Left lung (tissue), 10 donors: ENCODE measurements around the gene PHC2. TPM values are rescaled to one million over a fixed set of nuclear protein-coding genes. Genes with fewer than 3 reads are reported as not detected.
A peak's percentile ranks its signal among the peaks of the same experiment; 100 is the strongest.

Experiments
- ATAC-seq: fragments of 200-7000 bp; cut with Tn5 transposase; one replicate; pipeline ENCODE4 v1.9.1; 2020; ENCODE audit warnings: moderate library complexity
- DNase-seq, 4 donors: peaks; one replicate each; pipeline ENCODE4 v3.0.0-alpha.2; 2013 to 2020
- H3K27ac ChIP-seq, 2 donors: fragments of 200-600 bp; sonication (generic) in 1 of 2; one replicate each; pipeline versions ENCODE4 v1.5.0 to v1.8.0; 2020 to 2021
- H3K27me3 ChIP-seq, 2 donors: fragments of 200-600 bp; sonication (generic) in 1 of 2; one replicate each; pipeline versions ENCODE4 v1.5.0 to v1.8.0; 2020 to 2021
- H3K36me3 ChIP-seq, 2 donors: fragments of 200-600 bp; sonication (generic) in 1 of 2; one replicate each; pipeline versions ENCODE4 v1.5.0 to v1.8.0; 2020 to 2021
- H3K4me1 ChIP-seq, 2 donors: fragments of 200-600 bp; one replicate each; pipeline ENCODE4 v1.8.0; 2021
- H3K4me3 ChIP-seq, 2 donors: fragments of 200-600 bp; sonication (generic) in 1 of 2; one replicate each; pipeline versions ENCODE4 v1.5.0 to v1.8.0; 2020 to 2021; ENCODE audit warnings: mild to moderate bottlenecking in 1 of 2
- H3K9me3 ChIP-seq, 2 donors: fragments of 200-600 bp; sonication (generic) in 1 of 2; one replicate each; pipeline versions ENCODE4 v1.5.0 to v1.8.0; 2020 to 2021
- intact Hi-C, 2 donors: fragments of 100-400 bp; cut with DNase I; formaldehyde crosslinking; loops; one replicate each; pipeline versions ENCODE4 v1.11.2 to v1.14.2; 2022
- polyA plus RNA-seq, 6 donors: library from polyadenylated mRNA; unstranded; fragments of 120-200 nt; gene quantifications; one replicate each; pipeline ENCODE4 v1.2.1, GENCODE V29; 2013; ENCODE audit not compliant: insufficient read length in 6 of 6
- total RNA-seq, 2 donors: library from RNA; stranded (reverse); fragmentation: NEBNext Ultra II Directional; extraction: Animal tissue kit (Norgen Biotek cat#: 25700); gene quantifications; one replicate each; pipeline ENCODE4 v1.2.1, GENCODE V29; 2021
- TF ChIP-seq, protein P1 (sequence below), 2 donors: fragments of 200-600 bp; sonication (generic) in 1 of 2; IDR thresholded peaks; one replicate each; pipeline versions ENCODE4 v1.5.0 to v1.8.0; 2021; ENCODE audit warnings: antibody characterized with exemption in 2 of 2
- donor health status: DM: no; HTN: yes; CAD: no.
- donor health status: DM: no; HTN: no; CAD: no.

PHC2 gene
- total and polyA plus RNA-seq, 8 donors: 78.2 to 125 (median 83.0) TPM

- H3K9me3 ChIP-seq: peaks cover 0 to 3% of the 10 kb centered on the region in 2 donors
- no peak overlapping the region for H3K27ac ChIP-seq
- H3K4me3 ChIP-seq: no peak overlapping the region
- no peaks in the 10 kb centered on the region for H3K4me1 ChIP-seq
- no peaks in the 10 kb centered on the region for H3K36me3 ChIP-seq
- ATAC-seq (no peak), DNase-seq (no peak)
- TF ChIP-seq, protein P1, sequence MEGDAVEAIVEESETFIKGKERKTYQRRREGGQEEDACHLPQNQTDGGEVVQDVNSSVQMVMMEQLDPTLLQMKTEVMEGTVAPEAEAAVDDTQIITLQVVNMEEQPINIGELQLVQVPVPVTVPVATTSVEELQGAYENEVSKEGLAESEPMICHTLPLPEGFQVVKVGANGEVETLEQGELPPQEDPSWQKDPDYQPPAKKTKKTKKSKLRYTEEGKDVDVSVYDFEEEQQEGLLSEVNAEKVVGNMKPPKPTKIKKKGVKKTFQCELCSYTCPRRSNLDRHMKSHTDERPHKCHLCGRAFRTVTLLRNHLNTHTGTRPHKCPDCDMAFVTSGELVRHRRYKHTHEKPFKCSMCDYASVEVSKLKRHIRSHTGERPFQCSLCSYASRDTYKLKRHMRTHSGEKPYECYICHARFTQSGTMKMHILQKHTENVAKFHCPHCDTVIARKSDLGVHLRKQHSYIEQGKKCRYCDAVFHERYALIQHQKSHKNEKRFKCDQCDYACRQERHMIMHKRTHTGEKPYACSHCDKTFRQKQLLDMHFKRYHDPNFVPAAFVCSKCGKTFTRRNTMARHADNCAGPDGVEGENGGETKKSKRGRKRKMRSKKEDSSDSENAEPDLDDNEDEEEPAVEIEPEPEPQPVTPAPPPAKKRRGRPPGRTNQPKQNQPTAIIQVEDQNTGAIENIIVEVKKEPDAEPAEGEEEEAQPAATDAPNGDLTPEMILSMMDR (IDR thresholded peaks at IDR 0.05): no peak
- intact Hi-C loops: no loop called here
- H3K27me3 ChIP-seq: no peaks in the 10 kb centered on the region
Observed at GRCh38 chr1:33410091-33410701, 20.7 kb downstream of the PHC2 start.

- no peak overlapping the region for H3K27ac ChIP-seq
- intact Hi-C loops: no loop called here
Observed at GRCh38 chr1:33408093-33408436, 22.8 kb downstream of the PHC2 start.

DNA sequence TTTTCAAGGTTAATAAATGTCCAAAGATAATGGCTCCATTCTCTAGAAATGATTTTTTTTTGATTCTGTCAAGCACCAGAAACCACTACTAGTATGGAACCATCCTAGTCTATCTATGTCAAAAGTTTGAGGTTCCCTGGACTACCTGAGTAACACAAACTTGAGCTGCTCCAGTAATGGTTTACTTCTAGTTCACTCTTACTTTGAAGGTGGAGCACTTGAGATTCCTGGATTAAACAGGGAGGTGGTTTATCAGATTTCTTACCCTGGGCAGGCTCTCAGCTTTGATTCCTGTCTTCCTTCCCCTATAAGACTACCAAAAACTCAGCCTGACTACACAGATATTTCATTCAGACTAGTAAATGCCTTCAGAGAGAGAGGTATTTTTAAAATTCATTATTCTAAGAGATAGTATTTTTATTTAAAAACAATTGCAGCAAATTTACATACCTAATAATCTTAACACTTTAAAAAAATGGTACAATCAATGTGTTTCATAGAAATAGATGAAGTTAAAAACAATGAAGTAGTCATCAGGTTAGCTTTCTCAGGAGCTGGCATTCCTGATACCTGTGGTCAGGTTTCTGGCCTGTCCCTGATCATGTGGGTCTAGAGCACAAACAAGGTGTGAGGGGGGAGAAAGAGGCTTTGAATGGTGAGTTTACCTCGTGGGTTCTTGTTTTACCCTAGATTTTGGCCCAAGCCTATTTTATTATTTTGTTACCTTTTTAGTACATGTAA lies 23.4 kb downstream of the PHC2 start:
- ATAC-seq: peak; percentile 71

More at GRCh38 chr1:33408093-33408436, 22.8 kb downstream of the PHC2 start:
- Histone ChIP-seq H3K9me3 (no peaks in the 10 kb centered on the region), H3K27me3 (no peaks in the 10 kb centered on the region), H3K4me3 (no peak overlapping the region), H3K36me3 (no peaks in the 10 kb centered on the region), H3K4me1 (no peaks in the 10 kb centered on the region)
- DNase-seq (no peak), ATAC-seq (no peak)
- TF ChIP-seq, protein P1 (IDR thresholded peaks at IDR 0.05): no peak

GRCh38 chr1:33402206-33402605 lies 28.7 kb downstream of the PHC2 start:
- no peaks in the 10 kb centered on the region for H3K9me3 ChIP-seq
- no peaks in the 10 kb centered on the region for H3K27me3 ChIP-seq
- no peak overlapping the region for H3K4me3 ChIP-seq
- H3K36me3 ChIP-seq: no peaks in the 10 kb centered on the region
- ATAC-seq (no peak), DNase-seq (no peak)
- H3K4me1 ChIP-seq: no peaks in the 10 kb centered on the region
- TF ChIP-seq, protein P1 (IDR thresholded peaks at IDR 0.05): no peak
- no peak overlapping the region for H3K27ac ChIP-seq
- intact Hi-C loops: no loop called here

More for the DNA sequence above, 23.4 kb downstream of the PHC2 start:
- H3K4me1 ChIP-seq: no peaks in the 10 kb centered on the region
- TF ChIP-seq, protein P1 (IDR thresholded peaks at IDR 0.05): no peak
- H3K9me3 ChIP-seq: no peaks in the 10 kb centered on the region
- no peak for DNase-seq
- no peaks in the 10 kb centered on the region for H3K27me3 ChIP-seq
- no peaks in the 10 kb centered on the region for H3K36me3 ChIP-seq
- no peak overlapping the region for H3K27ac ChIP-seq
- no peak overlapping the region for H3K4me3 ChIP-seq
- intact Hi-C loops: no loop called here

DNA sequence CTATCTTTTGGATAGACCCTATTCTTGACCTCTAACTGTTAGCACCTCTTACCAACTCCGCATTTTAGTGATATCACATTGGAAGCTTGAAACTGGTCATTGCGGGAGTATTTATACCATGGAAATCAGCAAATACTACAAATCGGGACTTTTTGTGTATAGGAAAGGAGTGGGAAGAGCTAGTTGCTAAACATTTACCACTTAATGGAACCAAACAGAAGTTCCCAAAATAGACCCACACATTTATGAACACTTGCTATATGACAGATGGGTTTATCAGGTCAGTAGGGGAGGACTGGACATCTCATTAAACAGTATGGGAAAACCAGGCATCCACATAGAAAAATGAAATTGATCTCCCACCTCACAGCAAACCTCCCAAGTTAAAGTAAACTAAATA lies 29.4 kb downstream of the PHC2 start:
- DNase-seq: no peak
- no peaks in the 10 kb centered on the region for H3K4me1 ChIP-seq
- intact Hi-C loops: no loop called here
- ATAC-seq: no peak
- TF ChIP-seq, protein P1 (IDR thresholded peaks at IDR 0.05): no peak
- no peak overlapping the region for H3K27ac ChIP-seq
- H3K27me3 ChIP-seq: no peaks in the 10 kb centered on the region
- H3K4me3 ChIP-seq: no peak overlapping the region
- no peaks in the 10 kb centered on the region for H3K9me3 ChIP-seq
- H3K36me3 ChIP-seq: no peaks in the 10 kb centered on the region
